ENCODE measurements around the gene SLC9A8. TPM values are rescaled to one million over a fixed set of nuclear protein-coding genes. Genes with fewer than 3 reads are reported as not detected.

The SLC9A8 gene
- polyA plus RNA-seq, 4 donors = 3.5 to 11.8 (median 6.1) TPM

- DNase-seq (peak; percentile 85 to 90), FAIRE-seq (no peak)
- Histone ChIP-seq H3K4me3 (ENCODE audit: low read depth in 1 of 3, low read length in 3 of 3) (no peak overlapping the region), H3K27ac (ENCODE audit: low read depth in 1 of 3, low read length in 2 of 3) (peak overlapping the region in 1 of 3 donors; percentile 24), H3K36me3 (ENCODE audit: control insufficient read depth in 3 of 3, insufficient read depth in 2 of 3, low read depth in 1 of 3, low read length in 3 of 3) (no peaks in the 10 kb centered on the region), H3K27me3 (ENCODE audit: control insufficient read depth in 3 of 3, insufficient read depth in 3 of 3, low read length in 3 of 3) (no peaks in the 10 kb centered on the region), H3K4me1 (ENCODE audit: control insufficient read depth in 3 of 3, insufficient read depth in 2 of 3, low read depth in 1 of 3, low read length in 2 of 3) (peaks cover 0 to 11% (median 0%) of the 10 kb centered on the region in 3 donors), H3K9me3 (ENCODE audit: control insufficient read depth in 2 of 2, insufficient read depth in 1 of 2, low read depth in 1 of 2, low read length in 1 of 2) (no peaks in the 10 kb centered on the region)
- 12 to 16% (median 15%) methylated on average over 15 of the region's 15 CpGs for WGBS, 3 donors
These were observed 115.9 kb downstream of the SLC9A8 start for GRCh38 chr20:49928411-49929141.

- Histone ChIP-seq H3K9me3 (ENCODE audit: control insufficient read depth in 2 of 2, insufficient read depth in 1 of 2, low read depth in 1 of 2, low read length in 1 of 2) (no peaks in the 10 kb centered on the region), H3K4me3 (ENCODE audit: low read depth in 1 of 3, low read length in 3 of 3) (no peak overlapping the region), H3K36me3 (ENCODE audit: control insufficient read depth in 3 of 3, insufficient read depth in 2 of 3, low read depth in 1 of 3, low read length in 3 of 3) (no peaks in the 10 kb centered on the region), H3K27ac (ENCODE audit: low read depth in 1 of 3, low read length in 2 of 3) (no peak overlapping the region), H3K4me1 (ENCODE audit: control insufficient read depth in 3 of 3, insufficient read depth in 2 of 3, low read depth in 1 of 3, low read length in 2 of 3) (peaks cover 0 to 6% (median 0%) of the 10 kb centered on the region in 3 donors), H3K27me3 (ENCODE audit: control insufficient read depth in 3 of 3, insufficient read depth in 3 of 3, low read length in 3 of 3) (no peaks in the 10 kb centered on the region)
- DNase-seq = no peak
- FAIRE-seq = no peak
- WGBS, 3 donors = 29 to 39% (median 32%) methylated on average over 4 of the region's 4 CpGs
These were observed 116.5 kb downstream of the SLC9A8 start for GRCh38 chr20:49929142-49929494.

GRCh38 chr20:49935746-49936152, 123.1 kb downstream of the SLC9A8 start:
- H3K4me1 ChIP-seq (ENCODE audit: control insufficient read depth in 3 of 3, insufficient read depth in 2 of 3, low read depth in 1 of 3, low read length in 2 of 3) = peaks cover 0 to 26% (median 8%) of the 10 kb centered on the region in 3 donors
- peaks cover 0 to 20% (median 0%) of the 10 kb centered on the region in 3 donors for H3K36me3 ChIP-seq (ENCODE audit: control insufficient read depth in 3 of 3, insufficient read depth in 2 of 3, low read depth in 1 of 3, low read length in 3 of 3)
- H3K9me3 ChIP-seq (ENCODE audit: control insufficient read depth in 2 of 2, insufficient read depth in 1 of 2, low read depth in 1 of 2, low read length in 1 of 2) = no peaks in the 10 kb centered on the region
- DNase-seq = no peak
- no peaks in the 10 kb centered on the region for H3K27me3 ChIP-seq (ENCODE audit: control insufficient read depth in 3 of 3, insufficient read depth in 3 of 3, low read length in 3 of 3)
- H3K4me3 ChIP-seq (ENCODE audit: low read depth in 1 of 3, low read length in 3 of 3) = peak overlapping the region in 2 of 3 donors; percentile 26 to 87
- no peak for FAIRE-seq
- peak overlapping the region; percentile 42 to 75 (median 54) for H3K27ac ChIP-seq (ENCODE audit: low read depth in 1 of 3, low read length in 2 of 3)
- 14 to 35% (median 23%) methylated on average over 21 of the region's 21 CpGs for WGBS, 3 donors

- Histone ChIP-seq H3K27me3 (ENCODE audit: control insufficient read depth in 3 of 3, insufficient read depth in 3 of 3, low read length in 3 of 3) (no peaks in the 10 kb centered on the region), H3K36me3 (ENCODE audit: control insufficient read depth in 3 of 3, insufficient read depth in 2 of 3, low read depth in 1 of 3, low read length in 3 of 3) (peaks cover 0 to 26% (median 3%) of the 10 kb centered on the region in 3 donors), H3K27ac (ENCODE audit: low read depth in 1 of 3, low read length in 2 of 3) (peak within 1 kb of the TSS; percentile 73 to 97 (median 84)), H3K4me1 (ENCODE audit: control insufficient read depth in 3 of 3, insufficient read depth in 2 of 3, low read depth in 1 of 3, low read length in 2 of 3) (peaks cover 0 to 26% (median 8%) of the 10 kb centered on the region in 3 donors), H3K9me3 (ENCODE audit: control insufficient read depth in 2 of 2, insufficient read depth in 1 of 2, low read depth in 1 of 2, low read length in 1 of 2) (no peaks in the 10 kb centered on the region), H3K4me3 (ENCODE audit: low read depth in 1 of 3, low read length in 3 of 3) (peak within 1 kb of the TSS; percentile 71 to 92 (median 87))
- WGBS, 3 donors = 0% methylated on average over 60 to 79 of the region's 79 CpGs
- FAIRE-seq = no peak
- peak; percentile 90 to 94 for DNase-seq
These were observed 123.8 kb downstream of the SLC9A8 start, which contains the start of gene RNF114 for GRCh38 chr20:49936153-49937026. RNF114 (plus strand) TSS chr20:49936397; CDS start chr20:49936413, 16 bp downstream.

- peak overlapping the region; percentile 71 to 92 (median 87) for H3K4me3 ChIP-seq (ENCODE audit: low read depth in 1 of 3, low read length in 3 of 3)
- H3K9me3 ChIP-seq (ENCODE audit: control insufficient read depth in 2 of 2, insufficient read depth in 1 of 2, low read depth in 1 of 2, low read length in 1 of 2) = no peaks in the 10 kb centered on the region
- no peaks in the 10 kb centered on the region for H3K27me3 ChIP-seq (ENCODE audit: control insufficient read depth in 3 of 3, insufficient read depth in 3 of 3, low read length in 3 of 3)
- no peak for FAIRE-seq
- peaks cover 0 to 26% (median 8%) of the 10 kb centered on the region in 3 donors for H3K4me1 ChIP-seq (ENCODE audit: control insufficient read depth in 3 of 3, insufficient read depth in 2 of 3, low read depth in 1 of 3, low read length in 2 of 3)
- peaks cover 4 to 33% (median 4%) of the 10 kb centered on the region in 3 donors for H3K36me3 ChIP-seq (ENCODE audit: control insufficient read depth in 3 of 3, insufficient read depth in 2 of 3, low read depth in 1 of 3, low read length in 3 of 3)
- H3K27ac ChIP-seq (ENCODE audit: low read depth in 1 of 3, low read length in 2 of 3) = peak overlapping the region; percentile 73 to 97 (median 84)
- peak; percentile 84 to 91 for DNase-seq
- 4 to 12% (median 6%) methylated on average over 12 of the region's 12 CpGs for WGBS, 3 donors
These were observed 124.7 kb downstream of the SLC9A8 start for GRCh38 chr20:49937027-49937929.

GRCh38 chr20:49938173-49939163, 125.8 kb downstream of the SLC9A8 start:
- Histone ChIP-seq H3K4me1 (ENCODE audit: control insufficient read depth in 3 of 3, insufficient read depth in 2 of 3, low read depth in 1 of 3, low read length in 2 of 3) (peaks cover 3 to 26% (median 8%) of the 10 kb centered on the region in 3 donors), H3K36me3 (ENCODE audit: control insufficient read depth in 3 of 3, insufficient read depth in 2 of 3, low read depth in 1 of 3, low read length in 3 of 3) (peaks cover 8 to 41% (median 13%) of the 10 kb centered on the region in 3 donors), H3K27me3 (ENCODE audit: control insufficient read depth in 3 of 3, insufficient read depth in 3 of 3, low read length in 3 of 3) (no peaks in the 10 kb centered on the region), H3K9me3 (ENCODE audit: control insufficient read depth in 2 of 2, insufficient read depth in 1 of 2, low read depth in 1 of 2, low read length in 1 of 2) (no peaks in the 10 kb centered on the region), H3K27ac (ENCODE audit: low read depth in 1 of 3, low read length in 2 of 3) (peak overlapping the region in 2 of 3 donors; percentile 84 to 97), H3K4me3 (ENCODE audit: low read depth in 1 of 3, low read length in 3 of 3) (peak overlapping the region in 2 of 3 donors; percentile 71 to 87)
- FAIRE-seq (no peak), DNase-seq (peak; percentile 15 to 35)
- WGBS, 3 donors = 41 to 53% (median 51%) methylated on average over 12 of the region's 12 CpGs

GRCh38 chr20:49941456-49941855, 128.8 kb downstream of the SLC9A8 start:
- Histone ChIP-seq H3K27ac (ENCODE audit: low read depth in 1 of 3, low read length in 2 of 3) (no peak overlapping the region), H3K4me3 (ENCODE audit: low read depth in 1 of 3, low read length in 3 of 3) (no peak overlapping the region), H3K9me3 (ENCODE audit: control insufficient read depth in 2 of 2, insufficient read depth in 1 of 2, low read depth in 1 of 2, low read length in 1 of 2) (no peaks in the 10 kb centered on the region), H3K4me1 (ENCODE audit: control insufficient read depth in 3 of 3, insufficient read depth in 2 of 3, low read depth in 1 of 3, low read length in 2 of 3) (peaks cover 5 to 19% (median 8%) of the 10 kb centered on the region in 3 donors), H3K36me3 (ENCODE audit: control insufficient read depth in 3 of 3, insufficient read depth in 2 of 3, low read depth in 1 of 3, low read length in 3 of 3) (peaks cover 12 to 59% (median 25%) of the 10 kb centered on the region in 3 donors), H3K27me3 (ENCODE audit: control insufficient read depth in 3 of 3, insufficient read depth in 3 of 3, low read length in 3 of 3) (no peaks in the 10 kb centered on the region)
- no peak for DNase-seq
- 93 to 95% (median 94%) methylated on average over 15 of the region's 15 CpGs for WGBS, 3 donors
- no peak for FAIRE-seq
